Trophoblast cell (in vitro differentiated cells and primary cell): ENCODE results near the gene REG1B.
"Not testable (repeated sequence)": the region's sequence is repeated elsewhere in the genome, so short reads cannot be mapped to it uniquely, and the experiment has no call there.

Experiments
- DNase-seq, 2 donors: peaks; one replicate each; pipeline ENCODE4 v3.0.0-alpha.2; 2016
- H2AFZ ChIP-seq: 2 replicates; pipeline ENCODE4 v1.6.1; 2013; ENCODE audit warnings: low read length, moderate library complexity, mild to moderate bottlenecking; ENCODE audit not compliant: insufficient read depth, poor library complexity
- H2AK5ac ChIP-seq: 2 replicates; pipeline ENCODE4 v1.6.1; 2013; ENCODE audit warnings: mild to moderate bottlenecking, low read length
- H2BK120ac ChIP-seq: 2 replicates; pipeline ENCODE4 v1.6.1; 2013; ENCODE audit warnings: low read length, mild to moderate bottlenecking, moderate library complexity; ENCODE audit not compliant: insufficient read depth, poor library complexity
- H2BK12ac ChIP-seq: 2 replicates; pipeline ENCODE4 v1.6.1; 2013; ENCODE audit warnings: mild to moderate bottlenecking, low read length, moderate library complexity
- H2BK5ac ChIP-seq: 2 replicates; pipeline ENCODE4 v1.6.1; 2013; ENCODE audit warnings: low read length, low read depth, moderate library complexity, mild to moderate bottlenecking; ENCODE audit not compliant: poor library complexity
- H3K14ac ChIP-seq: 2 replicates; pipeline ENCODE4 v1.6.1; 2013; ENCODE audit warnings: mild to moderate bottlenecking, low read length
- H3K18ac ChIP-seq: 2 replicates; pipeline ENCODE4 v1.6.1; 2013; ENCODE audit warnings: mild to moderate bottlenecking, low read length
- H3K23ac ChIP-seq: 2 replicates; pipeline ENCODE4 v1.6.1; 2013; ENCODE audit warnings: low read length
- H3K27ac ChIP-seq: 2 replicates; pipeline ENCODE4 v1.5.1; 2013; ENCODE audit warnings: low read depth, mild to moderate bottlenecking, inconsistent platforms, low read length, moderate library complexity
- H3K27me3 ChIP-seq: 2 replicates; pipeline ENCODE4 v1.6.1; 2013; ENCODE audit warnings: inconsistent platforms, mild to moderate bottlenecking, low read length, moderate library complexity; ENCODE audit not compliant: insufficient read depth
- H3K36me3 ChIP-seq, 2 experiments: 1 replicate in 1 of 2; 2 replicates in 1 of 2; pipeline ENCODE4 v1.6.1; 2013; ENCODE audit warnings: low read length in 2 of 2, mild to moderate bottlenecking in 2 of 2, moderate library complexity in 1 of 2; ENCODE audit not compliant: insufficient read depth in 2 of 2, control insufficient read depth in 1 of 2
- H3K4ac ChIP-seq: 2 replicates; pipeline ENCODE4 v1.6.1; 2013; ENCODE audit warnings: low read depth, mild to moderate bottlenecking, low read length, moderate library complexity
- H3K4me1 ChIP-seq, 2 experiments: 1 replicate in 1 of 2; 2 replicates in 1 of 2; pipeline ENCODE4 v1.6.1; 2013; ENCODE audit warnings: low read length in 2 of 2, mild to moderate bottlenecking in 2 of 2, moderate library complexity in 1 of 2; ENCODE audit not compliant: insufficient read depth in 2 of 2, control insufficient read depth in 1 of 2
- H3K4me2 ChIP-seq: 2 replicates; pipeline ENCODE4 v1.6.1; 2013; ENCODE audit warnings: inconsistent platforms, mild to moderate bottlenecking, low read length, moderate library complexity
- H3K4me3 ChIP-seq: 2 replicates; pipeline ENCODE4 v1.5.1; 2013; ENCODE audit warnings: mild to moderate bottlenecking, low read depth, low read length, inconsistent platforms
- H3K79me1 ChIP-seq: one replicate; pipeline ENCODE4 v1.6.1; 2013; ENCODE audit warnings: low read length
- H3K79me2 ChIP-seq: 2 replicates; pipeline ENCODE4 v1.6.1; 2013; ENCODE audit warnings: low read length, mild to moderate bottlenecking; ENCODE audit not compliant: control insufficient read depth, insufficient read depth, poor library complexity
- H3K9ac ChIP-seq: 2 replicates; pipeline ENCODE4 v1.6.1; 2013; ENCODE audit warnings: mild to moderate bottlenecking, low read length
- H3K9me3 ChIP-seq: 2 replicates; pipeline ENCODE4 v1.6.1; 2013; ENCODE audit warnings: low read depth, mild to moderate bottlenecking, control low read depth, inconsistent platforms, low read length; ENCODE audit not compliant: insufficient read depth
- H4K12ac ChIP-seq: 2 replicates; pipeline ENCODE4 v1.6.1; 2013; ENCODE audit warnings: low read depth, mild to moderate bottlenecking, low read length, moderate library complexity
- H4K8ac ChIP-seq: 2 replicates; pipeline ENCODE4 v1.6.1; 2013; ENCODE audit warnings: low read depth, mild to moderate bottlenecking, low read length, moderate library complexity
- H4K91ac ChIP-seq: one replicate; pipeline ENCODE4 v1.6.1; 2013; ENCODE audit warnings: low read depth, mild to moderate bottlenecking, low read length, moderate library complexity
- WGBS: extraction: QIAGEN DNeasy Blood & Tissue Kit; methylation state at CpG from one replicate; pipeline ENCODE4 v1.1.7; 2013; ENCODE audit warnings: missing lambda C conversion rate; ENCODE audit not compliant: insufficient read length, insufficient coverage; ENCODE audit errors: extremely low coverage; 5-methylcytosine and 5-hydroxymethylcytosine counted together

The REG1B gene

DNA sequence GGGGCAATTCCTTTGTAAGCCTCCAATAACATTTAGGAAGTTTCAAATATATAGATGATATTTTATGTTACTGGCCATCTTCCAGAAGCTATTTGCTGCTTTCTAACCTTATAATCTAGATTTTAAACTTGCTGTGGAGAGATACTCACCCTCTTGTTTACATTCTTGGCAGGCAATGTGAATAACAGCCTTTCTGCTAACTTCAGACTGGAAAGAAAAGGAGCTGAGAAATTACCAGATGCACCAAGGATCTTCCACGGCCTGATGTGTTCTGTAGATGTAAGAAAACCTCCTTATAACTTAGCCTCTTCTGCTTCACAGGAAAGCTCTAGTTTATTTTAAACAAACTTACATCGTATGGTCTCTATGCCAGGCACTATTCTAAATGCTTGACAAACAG is 16.7 kb downstream of the REG1B start:
- H2BK12ac ChIP-seq: no peak overlapping the region
- no peaks in the 10 kb centered on the region for H3K36me3 ChIP-seq
- H3K18ac ChIP-seq: no peak overlapping the region
- no peak overlapping the region for H3K4ac ChIP-seq
- no peak for DNase-seq
- no peak overlapping the region for H3K27ac ChIP-seq
- no peaks in the 10 kb centered on the region for H3K9me3 ChIP-seq
- H4K12ac ChIP-seq: no peak overlapping the region
- H4K91ac ChIP-seq: no peak overlapping the region
- no peak overlapping the region for H3K4me3 ChIP-seq
- H3K79me2 ChIP-seq: no peaks in the 10 kb centered on the region
- H2BK5ac ChIP-seq: no peak overlapping the region
- no peak overlapping the region for H3K4me2 ChIP-seq
- H3K23ac ChIP-seq: no peak overlapping the region
- no peak overlapping the region for H2BK120ac ChIP-seq
- WGBS: no CpG with 5 or more reads among the region's 2 CpGs
- H3K14ac ChIP-seq: no peak overlapping the region
- no peak overlapping the region for H3K9ac ChIP-seq
- H3K27me3 ChIP-seq: no peaks in the 10 kb centered on the region
- no peak overlapping the region for H2AK5ac ChIP-seq
- H3K4me1 ChIP-seq: no peaks in the 10 kb centered on the region
- H4K8ac ChIP-seq: no peak overlapping the region
- H2AFZ ChIP-seq: no peak overlapping the region
- H3K79me1 ChIP-seq: no peaks in the 10 kb centered on the region

GRCh38 chr2:79065201-79065600 is 22.6 kb downstream of the REG1B start:
- H3K4ac ChIP-seq: no peak overlapping the region
- no peaks in the 10 kb centered on the region for H3K4me1 ChIP-seq
- no peaks in the 10 kb centered on the region for H3K27me3 ChIP-seq
- no peak overlapping the region for H4K8ac ChIP-seq
- no peaks in the 10 kb centered on the region for H3K36me3 ChIP-seq
- H3K79me2 ChIP-seq: no peaks in the 10 kb centered on the region
- H2AFZ ChIP-seq: no peak overlapping the region
- H2BK12ac ChIP-seq: no peak overlapping the region
- DNase-seq: no peak
- no peaks in the 10 kb centered on the region for H3K9me3 ChIP-seq
- H2AK5ac ChIP-seq: no peak overlapping the region
- H2BK5ac ChIP-seq: no peak overlapping the region
- no peak overlapping the region for H4K91ac ChIP-seq
- H2BK120ac ChIP-seq: no peak overlapping the region
- no peaks in the 10 kb centered on the region for H3K79me1 ChIP-seq
- no peak overlapping the region for H3K27ac ChIP-seq
- H3K9ac ChIP-seq: no peak overlapping the region
- H4K12ac ChIP-seq: no peak overlapping the region
- H3K23ac ChIP-seq: no peak overlapping the region
- no peak overlapping the region for H3K4me2 ChIP-seq
- no peak overlapping the region for H3K18ac ChIP-seq
- no CpG with 5 or more reads among the region's 2 CpGs for WGBS
- no peak overlapping the region for H3K14ac ChIP-seq
- H3K4me3 ChIP-seq: no peak overlapping the region

- H3K4me1 ChIP-seq, H3K18ac ChIP-seq, H3K4ac ChIP-seq, H3K27ac ChIP-seq, H3K9me3 ChIP-seq, H3K27me3 ChIP-seq, H3K79me2 ChIP-seq, H2BK120ac ChIP-seq, H2BK12ac ChIP-seq, H3K36me3 ChIP-seq, H2AFZ ChIP-seq, H3K23ac ChIP-seq, H3K14ac ChIP-seq, H3K4me3 ChIP-seq, H2BK5ac ChIP-seq, H3K79me1 ChIP-seq, H3K9ac ChIP-seq, DNase-seq, H4K91ac ChIP-seq, H4K8ac ChIP-seq, H2AK5ac ChIP-seq, H4K12ac ChIP-seq, H3K4me2 ChIP-seq: not testable (repeated sequence)
- WGBS: no CpG with 5 or more reads among the region's 5 CpGs
These were observed 33.0 kb downstream of the REG1B start for GRCh38 chr2:79054769-79055168.

DNA sequence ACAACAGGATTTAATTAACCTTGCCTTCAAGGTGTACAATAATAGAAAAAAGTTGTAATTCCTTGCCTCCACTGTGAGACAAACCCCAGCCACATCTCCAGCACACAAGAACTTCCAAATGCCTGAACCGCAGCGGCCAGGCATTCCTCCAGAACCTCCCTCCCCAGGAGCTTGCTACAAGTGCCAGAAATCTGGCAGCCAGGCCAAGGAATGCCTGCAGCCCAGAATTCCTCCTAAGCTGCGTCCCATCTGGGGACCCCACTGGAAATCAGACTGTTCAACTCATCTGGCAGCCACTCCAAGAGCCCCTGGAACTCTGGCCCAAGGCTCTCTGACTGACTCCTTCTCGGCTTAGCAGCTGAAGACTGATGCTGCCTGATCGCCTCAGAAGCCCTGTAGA is 34.3 kb downstream of the REG1B start:
- not testable (repeated sequence) for H4K8ac ChIP-seq, DNase-seq
- no CpG with 5 or more reads among the region's 5 CpGs for WGBS

More for the DNA sequence above, 34.3 kb downstream of the REG1B start:
- H3K4me3 ChIP-seq, H2BK5ac ChIP-seq, H2BK120ac ChIP-seq, H3K14ac ChIP-seq, H3K4me2 ChIP-seq, H2AK5ac ChIP-seq, H3K27ac ChIP-seq, H3K27me3 ChIP-seq, H3K9ac ChIP-seq, H2AFZ ChIP-seq, H3K9me3 ChIP-seq, H4K91ac ChIP-seq, H2BK12ac ChIP-seq, H3K36me3 ChIP-seq, H3K4me1 ChIP-seq, H3K23ac ChIP-seq, H3K18ac ChIP-seq, H3K79me2 ChIP-seq, H3K4ac ChIP-seq, H3K79me1 ChIP-seq, H4K12ac ChIP-seq: not testable (repeated sequence)
